Uterus (tissue), 4 donors: ENCODE data around the gene GLT6D1. TPM values are rescaled to one million over a fixed set of nuclear protein-coding genes. Genes with fewer than 3 reads are reported as not detected.

Experiments used
- DNase-seq, 2 donors: peaks; one replicate each; pipeline ENCODE4 v3.0.0-alpha.2; 2019 to 2020
- H3K27ac ChIP-seq, 2 donors: fragments of 200-600 bp; sonication (generic); 1 replicate in 1 of 2; 2 replicates in 1 of 2; pipeline ENCODE4 v1.5.1; 2016 to 2018
- H3K27me3 ChIP-seq, 2 donors: fragments of 200-600 bp; sonication (generic); one replicate each; pipeline ENCODE4 v1.5.1; 2018 to 2019; ENCODE audit warnings: control low read depth in 1 of 2
- H3K36me3 ChIP-seq, 2 donors: fragments of 200-600 bp; sonication (generic); one replicate each; pipeline ENCODE4 v1.5.1; 2019; ENCODE audit warnings: control low read depth in 1 of 2
- H3K4me1 ChIP-seq, 2 donors: fragments of 200-600 bp; sonication (generic); one replicate each; pipeline ENCODE4 v1.5.1; 2018 to 2019; ENCODE audit warnings: control low read depth in 1 of 2
- H3K4me3 ChIP-seq, 2 donors: fragments of 200-600 bp; sonication (generic); 1 replicate in 1 of 2; 2 replicates in 1 of 2; pipeline ENCODE4 v1.5.1; 2018 to 2019; ENCODE audit warnings: mild to moderate bottlenecking in 1 of 2
- H3K9me3 ChIP-seq, 2 donors: fragments of 200-600 bp; sonication (generic); one replicate each; pipeline ENCODE4 v1.5.1; 2019; ENCODE audit warnings: control low read depth in 1 of 2
- CTCF ChIP-seq, 4 experiments: fragments of 200-600 bp in 2 of 4; fragments of 450-650 bp in 2 of 4; sonication (generic) in 2 of 4; IDR thresholded peaks; one replicate each; pipeline ENCODE4 v1.5.1; 2016 to 2019; ENCODE audit warnings: antibody characterized with exemption in 4 of 4, mild to moderate bottlenecking in 2 of 4, moderate library complexity in 1 of 4
- POLR2A ChIP-seq, 2 donors: fragments of 450-650 bp; IDR thresholded peaks; one replicate each; pipeline ENCODE4 v1.6.1; 2016; ENCODE audit warnings: antibody characterized with exemption in 2 of 2, mild to moderate bottlenecking in 1 of 2, moderate library complexity in 1 of 2
- intact Hi-C: fragments of 100-400 bp; cut with DNase I; formaldehyde crosslinking; loops from one replicate; pipeline ENCODE4 v1.15.1; 2023; ENCODE audit warnings: low total_unique reads
- total RNA-seq, 4 donors: library from RNA; depleted of rRNA in 3 of 4; stranded (reverse); fragments of >200 nt in 3 of 4; gene quantifications; one replicate each; pipeline versions ENCODE4 v1.1.0 to v1.2.4, GENCODE V29; 2014 to 2023
- donor health status: DM: yes; HTN: yes; CAD: no.

GLT6D1 gene
- total RNA-seq, 4 donors from 2014 or later: not detected

GRCh38 chr9:135604437-135605237 lies 34.7 kb downstream of the GLT6D1 start:
- DNase-seq: peak in 1 of 2 donors; percentile 7
- Histone ChIP-seq H3K27me3 (no peaks in the 10 kb centered on the region), H3K27ac (no peak overlapping the region), H3K4me1 (no peaks in the 10 kb centered on the region), H3K36me3 (no peaks in the 10 kb centered on the region), H3K4me3 (no peak overlapping the region), H3K9me3 (no peaks in the 10 kb centered on the region)
- no peak for TF ChIP-seq POLR2A (IDR thresholded peaks at IDR 0.05)
- TF ChIP-seq CTCF (IDR thresholded peaks at IDR 0.05): no peak
- intact Hi-C loops: no loop called here

GRCh38 chr9:135602789-135603481 lies 36.4 kb downstream of the GLT6D1 start:
- no peaks in the 10 kb centered on the region for H3K36me3 ChIP-seq
- H3K27ac ChIP-seq: no peak overlapping the region
- DNase-seq: no peak
- no peaks in the 10 kb centered on the region for H3K27me3 ChIP-seq
- H3K9me3 ChIP-seq: no peaks in the 10 kb centered on the region
- TF ChIP-seq CTCF (IDR thresholded peaks at IDR 0.05) (peak; percentile 12 to 43 (median 18)), POLR2A (IDR thresholded peaks at IDR 0.05) (no peak)
- intact Hi-C loops: no loop called here
- no peak overlapping the region for H3K4me3 ChIP-seq
- H3K4me1 ChIP-seq: no peaks in the 10 kb centered on the region

GRCh38 chr9:135601988-135602387 lies 37.4 kb downstream of the GLT6D1 start:
- H3K27me3 ChIP-seq: no peaks in the 10 kb centered on the region
- no peak overlapping the region for H3K4me3 ChIP-seq
- DNase-seq: no peak
- TF ChIP-seq CTCF (IDR thresholded peaks at IDR 0.05) (no peak), POLR2A (IDR thresholded peaks at IDR 0.05) (no peak)
- H3K36me3 ChIP-seq: no peaks in the 10 kb centered on the region
- intact Hi-C loops: no loop called here
- no peaks in the 10 kb centered on the region for H3K4me1 ChIP-seq
- no peaks in the 10 kb centered on the region for H3K9me3 ChIP-seq
- H3K27ac ChIP-seq: no peak overlapping the region

GRCh38 chr9:135600296-135600817 lies 39.0 kb downstream of the GLT6D1 start:
- no peaks in the 10 kb centered on the region for H3K36me3 ChIP-seq
- no peak for TF ChIP-seq CTCF (IDR thresholded peaks at IDR 0.05)
- TF ChIP-seq POLR2A (IDR thresholded peaks at IDR 0.05): no peak
- H3K4me1 ChIP-seq: no peaks in the 10 kb centered on the region
- no peaks in the 10 kb centered on the region for H3K27me3 ChIP-seq
- intact Hi-C loops: no loop called here
- DNase-seq: no peak
- no peaks in the 10 kb centered on the region for H3K9me3 ChIP-seq
- no peak overlapping the region for H3K27ac ChIP-seq
- no peak overlapping the region for H3K4me3 ChIP-seq

- no peaks in the 10 kb centered on the region for H3K4me1 ChIP-seq
- DNase-seq: no peak
- no peak overlapping the region for H3K27ac ChIP-seq
- H3K27me3 ChIP-seq: no peaks in the 10 kb centered on the region
- H3K4me3 ChIP-seq: no peak overlapping the region
- no peaks in the 10 kb centered on the region for H3K9me3 ChIP-seq
- H3K36me3 ChIP-seq: no peaks in the 10 kb centered on the region
- TF ChIP-seq POLR2A (IDR thresholded peaks at IDR 0.05) (no peak), CTCF (IDR thresholded peaks at IDR 0.05) (no peak)
- intact Hi-C loops: no loop called here
Observed at GRCh38 chr9:135596211-135596610, 43.1 kb downstream of the GLT6D1 start.
